HG03159 (cell line): ENCODE results near the gene EPHB2.

ENCODE experiments used
- ATAC-seq: cut with Tn5 transposase; IDR thresholded peaks from one replicate; pipeline ENCODE4 v1.9.1; 2021; ENCODE audit warnings: mild to moderate bottlenecking, moderate library complexity; ENCODE audit not compliant: unreplicated experiment

Gene EPHB2

GRCh38 chr1:22815421-22816066, 104.9 kb downstream of the EPHB2 start:
- ATAC-seq, result no peak

GRCh38 chr1:22816067-22816775, 105.6 kb downstream of the EPHB2 start:
- no peak for ATAC-seq

GRCh38 chr1:22816803-22817202, 106.2 kb downstream of the EPHB2 start:
- ATAC-seq, result no peak

GRCh38 chr1:22817462-22817861, 106.8 kb downstream of the EPHB2 start:
- no peak for ATAC-seq

GRCh38 chr1:22818061-22818770, 107.6 kb downstream of the EPHB2 start:
- no peak for ATAC-seq

GRCh38 chr1:22819361-22819760, 108.7 kb downstream of the EPHB2 start:
- no peak for ATAC-seq

GRCh38 chr1:22821027-22821426, 110.4 kb downstream of the EPHB2 start:
- ATAC-seq, result no peak

GRCh38 chr1:22822371-22822770, 111.7 kb downstream of the EPHB2 start:
- ATAC-seq, result no peak

- no peak for ATAC-seq
Measured at GRCh38 chr1:22824466-22824865, 113.8 kb downstream of the EPHB2 start.

GRCh38 chr1:22824975-22825374, 114.3 kb downstream of the EPHB2 start:
- no peak for ATAC-seq

- no peak for ATAC-seq
Measured at GRCh38 chr1:22825486-22826189, 115.0 kb downstream of the EPHB2 start.

- no peak for ATAC-seq
Measured at GRCh38 chr1:22826604-22827580, 116.3 kb downstream of the EPHB2 start.

GRCh38 chr1:22827666-22828483, 117.2 kb downstream of the EPHB2 start:
- no peak for ATAC-seq

- no peak for ATAC-seq
Measured at GRCh38 chr1:22828484-22829308, 118.1 kb downstream of the EPHB2 start.

- ATAC-seq, result no peak
Measured at GRCh38 chr1:22829309-22829989, 118.8 kb downstream of the EPHB2 start.

GRCh38 chr1:22830041-22830566, 119.5 kb downstream of the EPHB2 start:
- ATAC-seq, result no peak

GRCh38 chr1:22830757-22831340, 120.2 kb downstream of the EPHB2 start:
- no peak for ATAC-seq
